Tibial artery (tissue), 4 donors: ENCODE results near the gene ZNF467.

Experiments
- DNase-seq, 2 donors: peaks; one replicate each; pipeline ENCODE4 v3.0.0-alpha.2; 2019
- H3K27ac ChIP-seq, 2 donors: fragments of 200-600 bp; sonication (generic) in 1 of 2; 1 replicate in 1 of 2; 2 replicates in 1 of 2; pipeline ENCODE4 v1.5.1; 2018 to 2019; ENCODE audit warnings: mild to moderate bottlenecking in 1 of 2
- H3K27me3 ChIP-seq, 2 donors: fragments of 200-600 bp; sonication (generic) in 1 of 2; one replicate each; pipeline versions ENCODE4 v1.5.1 to v1.6.0; 2016 to 2019
- H3K36me3 ChIP-seq, 3 donors: fragments of 200-600 bp; sonication (generic) in 2 of 3; one replicate each; pipeline ENCODE4 v1.5.1; 2016 to 2019; ENCODE audit warnings: mild to moderate bottlenecking in 2 of 3
- H3K4me1 ChIP-seq, 4 donors: fragments of 200-600 bp; sonication (generic) in 2 of 4; 1 replicate in 3 of 4; 2 replicates in 1 of 4; pipeline ENCODE4 v1.5.1; 2016 to 2019
- H3K4me3 ChIP-seq, 2 donors: fragments of 200-600 bp; sonication (generic) in 1 of 2; 1 replicate in 1 of 2; 2 replicates in 1 of 2; pipeline ENCODE4 v1.5.1; 2018 to 2019; ENCODE audit warnings: mild to moderate bottlenecking in 2 of 2
- H3K9me3 ChIP-seq, 3 donors: fragments of 200-600 bp; sonication (generic) in 1 of 3; one replicate each; pipeline ENCODE4 v1.5.1; 2016 to 2019
- CTCF ChIP-seq, 2 experiments: fragments of 200-600 bp in 1 of 2; fragments of 450-650 bp in 1 of 2; IDR thresholded peaks; one replicate each; pipeline ENCODE4 v1.5.1; 2017 to 2019; ENCODE audit warnings: antibody characterized with exemption in 2 of 2, mild to moderate bottlenecking in 1 of 2, moderate library complexity in 1 of 2
- intact Hi-C: fragments of 100-400 bp; cut with DNase I; formaldehyde crosslinking; loops from one replicate; pipeline ENCODE4 v1.15.0; 2023; ENCODE audit warnings: low total_unique reads

Gene ZNF467

GRCh38 chr7:149732111-149732561 is 41.3 kb downstream of the ZNF467 start:
- Histone ChIP-seq H3K27ac (no peak overlapping the region), H3K4me1 (peaks cover 0 to 25% (median 0%) of the 10 kb centered on the region in 4 donors), H3K27me3 (no peaks in the 10 kb centered on the region), H3K9me3 (no peaks in the 10 kb centered on the region), H3K4me3 (no peak overlapping the region), H3K36me3 (peaks cover 51 to 77% (median 68%) of the 10 kb centered on the region in 3 donors)
- DNase-seq, result peak in 1 of 2 donors; percentile 56
- TF ChIP-seq CTCF (IDR thresholded peaks at IDR 0.05), result no peak
- intact Hi-C loops, result no loop called here

- H3K36me3 ChIP-seq, result peaks cover 58 to 84% (median 76%) of the 10 kb centered on the region in 3 donors
- intact Hi-C loops, result no loop called here
These were observed 42.0 kb downstream of the ZNF467 start for GRCh38 chr7:149731207-149731955.

GRCh38 chr7:149729983-149730801 is 43.2 kb downstream of the ZNF467 start:
- peak in 1 of 2 donors; percentile 62 for DNase-seq
- intact Hi-C loops, result no loop called here
- H3K4me1 ChIP-seq, result peaks cover 0 to 19% (median 0%) of the 10 kb centered on the region in 4 donors
- no peak overlapping the region for H3K27ac ChIP-seq
- H3K4me3 ChIP-seq, result no peak overlapping the region
- no peak for TF ChIP-seq CTCF (IDR thresholded peaks at IDR 0.05)
- peaks cover 64 to 96% (median 85%) of the 10 kb centered on the region in 3 donors for H3K36me3 ChIP-seq
- no peaks in the 10 kb centered on the region for H3K9me3 ChIP-seq
- H3K27me3 ChIP-seq, result no peaks in the 10 kb centered on the region

More at GRCh38 chr7:149731207-149731955, 42.0 kb downstream of the ZNF467 start:
- Histone ChIP-seq H3K9me3 (no peaks in the 10 kb centered on the region), H3K4me3 (no peak overlapping the region), H3K4me1 (peaks cover 0 to 25% (median 0%) of the 10 kb centered on the region in 4 donors), H3K27me3 (no peaks in the 10 kb centered on the region), H3K27ac (no peak overlapping the region)
- DNase-seq, result peak; percentile 14 to 61
- no peak for TF ChIP-seq CTCF (IDR thresholded peaks at IDR 0.05)

- no peaks in the 10 kb centered on the region for H3K27me3 ChIP-seq
- H3K4me3 ChIP-seq, result no peak overlapping the region
- DNase-seq, result peak in 1 of 2 donors; percentile 53
- H3K27ac ChIP-seq, result no peak overlapping the region
- intact Hi-C loops, result no loop called here
- no peak for TF ChIP-seq CTCF (IDR thresholded peaks at IDR 0.05)
- H3K36me3 ChIP-seq, result peaks cover 70 to 100% (median 90%) of the 10 kb centered on the region in 3 donors
- peaks cover 0 to 13% (median 0%) of the 10 kb centered on the region in 4 donors for H3K4me1 ChIP-seq
- H3K9me3 ChIP-seq, result no peaks in the 10 kb centered on the region
These were observed 43.8 kb downstream of the ZNF467 start for GRCh38 chr7:149729586-149729982.

- peak in 1 of 2 donors; percentile 42 for DNase-seq
- Histone ChIP-seq H3K27me3 (no peaks in the 10 kb centered on the region), H3K4me1 (peaks cover 0 to 7% (median 0%) of the 10 kb centered on the region in 4 donors), H3K9me3 (no peaks in the 10 kb centered on the region), H3K27ac (no peak overlapping the region), H3K4me3 (no peak overlapping the region), H3K36me3 (peaks cover 77 to 100% (median 89%) of the 10 kb centered on the region in 3 donors)
- no peak for TF ChIP-seq CTCF (IDR thresholded peaks at IDR 0.05)
- intact Hi-C loops, result no loop called here
These were observed 44.7 kb downstream of the ZNF467 start for GRCh38 chr7:149728491-149729375.
